OCI-LY7 (cell line): ENCODE measurements around the gene SAA2. TPM values are rescaled to one million over a fixed set of nuclear protein-coding genes. Genes with fewer than 3 reads are reported as not detected.

ENCODE experiments used
- BruUV-seq: library from RNA; stranded (reverse); fragments of 400-500 nt; replicated peaks from 2 replicates; lab custom pipeline; 2021; lab: Mats Ljungman, UMichigan
- CTCF ChIA-PET: fragments of 300-600 bp; sonication (Branson Sonifier 250); formaldehyde crosslinking; loops from one replicate; lab custom pipeline; 2022; ENCODE audit warnings: antibody characterized with exemption; ENCODE audit not compliant: unreplicated experiment; lab: Charles Lee
- POLR2A ChIA-PET: fragments of 300-600 bp; sonication (Branson Sonifier 250); formaldehyde crosslinking; loops from one replicate; lab custom pipeline; 2022; ENCODE audit warnings: antibody characterized with exemption; lab: Charles Lee
- DNase-seq: peaks from one replicate; pipeline ENCODE4 v3.0.0-alpha.2; 2015; ENCODE audit warnings: low spot score
- H2AFZ ChIP-seq: fragments of 200-600 bp; sonication (generic), shearing (Covaris generic); 2 replicates; pipeline ENCODE4 v1.6.1; 2014; ENCODE audit warnings: mild to moderate bottlenecking, antibody characterized with exemption, low read length, moderate library complexity
- H3K27ac ChIP-seq: fragments of 200-600 bp; sonication (generic); 2 replicates; pipeline ENCODE4 v1.5.1; 2014; ENCODE audit warnings: mixed run types, low read depth, mild to moderate bottlenecking, moderate library complexity, low read length, inconsistent platforms; ENCODE audit not compliant: poor library complexity, severe bottlenecking
- H3K36me3 ChIP-seq: fragments of 200-600 bp; sonication (generic); 2 replicates; pipeline ENCODE4 v1.6.1; 2014; ENCODE audit warnings: mild to moderate bottlenecking, antibody characterized with exemption, low read length, moderate library complexity, mixed read lengths; ENCODE audit not compliant: insufficient read depth
- H3K4me1 ChIP-seq: fragments of 200-600 bp; sonication (generic); 2 replicates; pipeline ENCODE4 v1.5.1; 2014; ENCODE audit warnings: mild to moderate bottlenecking, low read length; ENCODE audit not compliant: insufficient read depth, poor library complexity, severe bottlenecking
- H3K4me2 ChIP-seq: fragments of 200-600 bp; sonication (generic); 2 replicates; pipeline ENCODE4 v1.6.1; 2014; ENCODE audit warnings: mild to moderate bottlenecking, low read length
- H3K4me3 ChIP-seq: fragments of 200-600 bp; sonication (generic); 2 replicates; pipeline ENCODE4 v1.5.1; 2014; ENCODE audit warnings: mild to moderate bottlenecking, low read depth, low read length; ENCODE audit not compliant: poor library complexity, severe bottlenecking
- H3K79me2 ChIP-seq: fragments of 200-600 bp; sonication (generic); 2 replicates; pipeline ENCODE4 v1.6.1; 2016; ENCODE audit warnings: low read depth, mild to moderate bottlenecking, low read length, moderate library complexity, mixed read lengths; ENCODE audit not compliant: insufficient read depth
- H3K9me2 ChIP-seq: fragments of 200-600 bp; sonication (generic); 2 replicates; pipeline ENCODE4 v1.6.1; 2016; ENCODE audit warnings: mild to moderate bottlenecking, low read length, mixed read lengths; ENCODE audit not compliant: insufficient read depth
- H3K9me3 ChIP-seq: fragments of 200-600 bp; sonication (generic); 2 replicates; pipeline ENCODE4 v1.6.1; 2014; ENCODE audit warnings: mild to moderate bottlenecking, mixed run types, low read length, mixed read lengths
- H4K20me1 ChIP-seq: fragments of 200-600 bp; sonication (generic); 2 replicates; pipeline ENCODE4 v1.6.1; 2014; ENCODE audit warnings: mild to moderate bottlenecking, antibody characterized with exemption, low read length, moderate library complexity, mixed read lengths; ENCODE audit not compliant: insufficient read depth
- EZH2phosphoT487 ChIP-seq: fragments of 200-600 bp; sonication (generic); IDR thresholded peaks from 2 replicates; pipeline ENCODE4 v1.6.1; 2018; ENCODE audit warnings: low read depth, borderline replicate concordance, mild to moderate bottlenecking, mixed run types, antibody characterized with exemption, low read length, moderate library complexity, mixed read lengths
- intact Hi-C: fragments of 100-400 bp; cut with micrococcal nuclease; formaldehyde crosslinking; loops from one replicate; pipeline ENCODE4 v1.10.0; 2022; ENCODE audit not compliant: unreplicated experiment
- total RNA-seq, 2 experiments: library from RNA; depleted of rRNA in 1 of 2; stranded (reverse); fragments of >200 nt in 1 of 2; shearing (Covaris generic) in 1 of 2; gene quantifications; 2 replicates each; pipeline ENCODE4 v1.2.3, GENCODE V29; 2014 to 2022
- TF ChIP-seq, protein P1 (sequence below): fragments of 200-600 bp; sonication (generic); conservative IDR thresholded peaks from 2 replicates; pipeline ENCODE4 v1.5.1; 2014; ENCODE audit warnings: mild to moderate bottlenecking, antibody characterized with exemption, low read length, moderate library complexity, mixed read lengths

The SAA2 gene
- total RNA-seq, 2 experiments from 2014 or later: not detected

DNA sequence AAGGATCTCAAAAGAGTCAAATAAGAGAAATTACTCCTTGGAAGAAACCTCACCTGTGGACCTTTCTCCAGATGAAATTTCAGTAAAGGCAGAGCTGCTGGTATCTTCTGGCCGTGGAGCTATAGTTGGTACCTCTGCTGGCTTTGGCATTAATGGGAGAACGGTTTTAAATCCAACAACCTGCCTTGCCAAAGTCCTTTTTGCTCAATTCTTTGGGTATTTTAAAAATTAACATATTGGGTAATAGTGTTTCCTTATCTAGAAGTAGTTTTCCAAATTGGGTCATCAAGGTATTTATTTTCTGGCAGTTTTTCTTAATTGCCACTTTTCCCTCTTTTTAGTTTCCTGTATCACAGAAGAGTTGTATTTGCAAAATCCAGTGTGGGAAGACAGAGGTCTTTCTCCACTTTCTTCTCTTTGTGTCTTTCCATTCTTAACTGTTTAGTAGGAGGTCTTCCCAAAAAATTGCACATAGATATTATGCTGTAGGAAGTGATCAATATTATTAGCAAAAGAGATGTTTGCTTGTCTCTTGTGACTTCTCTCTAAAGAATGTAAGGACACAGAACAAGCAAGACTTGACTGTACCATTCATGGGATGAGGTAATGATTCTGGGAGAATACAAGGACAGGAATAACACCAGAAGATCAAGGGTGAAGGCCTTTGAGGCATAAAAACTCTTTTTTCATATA lies 11.7 kb downstream of the SAA2 start, which contains the start of gene SAA4:
Gene SAA4, minus strand, starts transcription at position 139 of the 693 bp plus-strand sequence. CDS start 876 bp downstream, outside the sequence.
- Histone ChIP-seq H3K9me3 (no peaks in the 10 kb centered on the region; the same call in 1 of the 2 replicates), H2AFZ (peak within 1 kb of the TSS; percentile 56), H3K27ac (no peak within 1 kb of the TSS), H3K4me3 (no peak within 1 kb of the TSS), H3K36me3 (no peaks in the 10 kb centered on the region), H4K20me1 (no peaks in the 10 kb centered on the region), H3K9me2 (no peaks in the 10 kb centered on the region), H3K79me2 (no peaks in the 10 kb centered on the region), H3K4me2 (peak within 1 kb of the TSS; percentile 6; the same call in 1 of the 2 replicates), H3K4me1 (peaks cover 17% of the 10 kb centered on the region)
- DNase-seq: no peak
- POLR2A ChIA-PET: interaction anchor here (1.7 kb wide), 1 partner anchor 159 kb away, joined by 6 read pairs; no protein-coding TSS in a partner anchor
- BruUV-seq: no TSS peak
- intact Hi-C loops: loop anchor here (2.0 kb wide), 1 partner anchor 130 kb away; the partner anchor contains the start of gene SAAL1
- TF ChIP-seq, protein P1, sequence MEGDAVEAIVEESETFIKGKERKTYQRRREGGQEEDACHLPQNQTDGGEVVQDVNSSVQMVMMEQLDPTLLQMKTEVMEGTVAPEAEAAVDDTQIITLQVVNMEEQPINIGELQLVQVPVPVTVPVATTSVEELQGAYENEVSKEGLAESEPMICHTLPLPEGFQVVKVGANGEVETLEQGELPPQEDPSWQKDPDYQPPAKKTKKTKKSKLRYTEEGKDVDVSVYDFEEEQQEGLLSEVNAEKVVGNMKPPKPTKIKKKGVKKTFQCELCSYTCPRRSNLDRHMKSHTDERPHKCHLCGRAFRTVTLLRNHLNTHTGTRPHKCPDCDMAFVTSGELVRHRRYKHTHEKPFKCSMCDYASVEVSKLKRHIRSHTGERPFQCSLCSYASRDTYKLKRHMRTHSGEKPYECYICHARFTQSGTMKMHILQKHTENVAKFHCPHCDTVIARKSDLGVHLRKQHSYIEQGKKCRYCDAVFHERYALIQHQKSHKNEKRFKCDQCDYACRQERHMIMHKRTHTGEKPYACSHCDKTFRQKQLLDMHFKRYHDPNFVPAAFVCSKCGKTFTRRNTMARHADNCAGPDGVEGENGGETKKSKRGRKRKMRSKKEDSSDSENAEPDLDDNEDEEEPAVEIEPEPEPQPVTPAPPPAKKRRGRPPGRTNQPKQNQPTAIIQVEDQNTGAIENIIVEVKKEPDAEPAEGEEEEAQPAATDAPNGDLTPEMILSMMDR: no peak
- no peak for TF ChIP-seq EZH2phosphoT487
- CTCF ChIA-PET: no interaction called here

GRCh38 chr11:18235394-18236334 lies 12.8 kb downstream of the SAA2 start:
- no peak overlapping the region for H3K4me3 ChIP-seq
- no peaks in the 10 kb centered on the region for H3K9me2 ChIP-seq
- no peaks in the 10 kb centered on the region; the same call in 1 of the 2 replicates for H3K9me3 ChIP-seq
- no TSS peak for BruUV-seq
- H4K20me1 ChIP-seq: no peaks in the 10 kb centered on the region
- H3K36me3 ChIP-seq: no peaks in the 10 kb centered on the region
- POLR2A ChIA-PET: interaction anchor here (0.6 to 1.7 kb wide), 7 partner anchors 9 to 160 kb away, joined by 3 to 6 read pairs (median 3); partner anchors contain the start of gene LDHA
- DNase-seq: no peak
- H3K4me2 ChIP-seq: peak overlapping the region; percentile 6; the same call in 1 of the 2 replicates
- intact Hi-C loops: loop anchor here (2.0 kb wide), 1 partner anchor 129 kb away; the partner anchor contains the start of gene SAAL1
- TF ChIP-seq, protein P1: no peak
- TF ChIP-seq EZH2phosphoT487: no peak
- H3K4me1 ChIP-seq: peaks cover 27% of the 10 kb centered on the region
- H2AFZ ChIP-seq: peak overlapping the region; percentile 56
- H3K79me2 ChIP-seq: no peaks in the 10 kb centered on the region
- CTCF ChIA-PET: interaction anchor here (0.7 kb wide), 1 partner anchor 8 kb away, joined by 3 read pairs; no protein-coding TSS in a partner anchor
- no peak overlapping the region for H3K27ac ChIP-seq
